HG03565 (cell line): ENCODE results near the gene TIMM13.
"Not testable (repeated sequence)": the region's sequence is repeated elsewhere in the genome, so short reads cannot be mapped to it uniquely, and the experiment has no call there.

ENCODE experiments used
- ATAC-seq: cut with Tn5 transposase; IDR thresholded peaks from one replicate; pipeline ENCODE4 v1.9.1; 2021; ENCODE audit warnings: mild to moderate bottlenecking, moderate library complexity; ENCODE audit not compliant: unreplicated experiment

Gene TIMM13

DNA sequence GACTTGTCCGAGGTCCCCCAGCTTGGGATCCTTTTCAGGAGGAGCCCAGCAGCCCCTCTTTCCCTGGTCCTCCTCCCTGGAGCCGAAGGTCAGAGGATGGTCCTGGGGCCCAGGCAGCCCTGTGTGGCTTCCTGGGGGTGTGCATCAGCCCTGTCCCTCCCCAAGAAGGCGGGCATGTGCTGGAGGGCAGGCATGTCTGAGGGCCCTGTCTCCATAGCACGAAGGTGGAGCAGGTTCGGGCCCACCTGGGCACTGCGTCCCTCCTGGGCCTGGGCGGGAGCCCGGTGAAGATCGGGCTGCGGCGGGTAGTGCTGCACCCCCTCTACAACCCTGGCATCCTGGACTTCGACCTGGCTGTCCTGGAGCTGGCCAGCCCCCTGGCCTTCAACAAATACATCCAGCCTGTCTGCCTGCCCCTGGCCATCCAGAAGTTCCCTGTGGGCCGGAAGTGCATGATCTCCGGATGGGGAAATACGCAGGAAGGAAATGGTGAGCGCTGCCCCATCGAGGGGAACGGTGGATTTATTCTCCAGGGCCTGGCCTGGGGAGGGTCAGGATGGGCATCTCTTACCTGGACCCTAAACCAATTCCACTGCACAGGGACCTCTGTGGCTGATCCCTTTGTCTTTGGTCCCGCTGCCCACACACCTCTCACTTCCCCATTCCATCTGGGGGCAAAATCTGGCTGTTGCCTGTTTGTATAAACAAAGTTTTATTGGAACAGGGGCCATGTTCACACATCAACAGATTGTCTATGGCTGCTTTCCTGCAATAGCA lies 10.9 kb downstream of the TIMM13 start:
- ATAC-seq: no peak

DNA sequence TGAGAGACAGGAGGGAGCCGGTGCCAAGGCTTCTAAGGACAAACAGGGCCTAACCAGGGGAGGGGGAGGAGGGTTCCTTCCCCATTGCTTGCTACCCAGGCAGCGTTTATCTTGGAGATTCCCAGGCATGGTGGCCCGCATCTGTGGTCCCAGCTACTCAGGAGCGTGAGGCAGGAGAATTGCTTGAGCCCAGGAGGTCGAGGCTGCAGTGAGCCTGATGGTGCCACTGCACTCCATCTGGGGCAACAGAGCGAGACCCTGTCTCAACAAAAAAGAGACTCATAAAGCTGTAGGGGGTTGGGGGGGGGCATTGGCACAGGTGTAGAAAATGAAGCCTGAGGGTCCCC lies 11.4 kb downstream of the TIMM13 start:
- no peak for ATAC-seq

DNA sequence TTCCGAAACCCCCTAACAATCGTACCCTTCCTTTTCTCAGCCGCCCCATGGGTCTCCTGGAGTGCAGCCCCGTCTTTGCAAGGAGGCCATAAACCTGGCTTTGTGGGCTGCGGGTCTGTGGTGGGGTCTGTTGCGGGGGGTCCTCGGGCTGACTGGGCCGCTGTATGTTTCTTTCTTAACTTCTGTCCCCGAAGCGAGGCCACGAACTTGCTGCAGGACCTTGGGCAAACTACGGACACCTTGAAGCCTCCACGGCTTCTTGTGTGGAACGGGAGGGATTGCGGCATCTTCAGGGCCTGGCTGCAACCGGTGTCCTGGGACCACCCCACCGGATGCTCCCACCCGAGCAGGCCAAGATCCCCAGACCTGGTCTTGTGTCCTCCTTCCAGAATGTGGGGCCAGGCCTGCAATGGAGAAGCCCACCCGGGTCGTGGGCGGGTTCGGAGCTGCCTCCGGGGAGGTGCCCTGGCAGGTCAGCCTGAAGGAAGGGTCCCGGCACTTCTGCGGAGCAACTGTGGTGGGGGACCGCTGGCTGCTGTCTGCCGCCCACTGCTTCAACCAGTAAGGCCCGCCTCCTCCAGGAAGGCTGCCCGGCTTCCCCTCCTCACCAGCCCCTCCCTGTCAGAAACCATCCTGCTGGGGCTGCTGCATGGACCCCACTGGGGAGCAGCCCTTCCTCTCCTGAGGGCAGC lies 12.0 kb downstream of the TIMM13 start:
- no peak for ATAC-seq

DNA sequence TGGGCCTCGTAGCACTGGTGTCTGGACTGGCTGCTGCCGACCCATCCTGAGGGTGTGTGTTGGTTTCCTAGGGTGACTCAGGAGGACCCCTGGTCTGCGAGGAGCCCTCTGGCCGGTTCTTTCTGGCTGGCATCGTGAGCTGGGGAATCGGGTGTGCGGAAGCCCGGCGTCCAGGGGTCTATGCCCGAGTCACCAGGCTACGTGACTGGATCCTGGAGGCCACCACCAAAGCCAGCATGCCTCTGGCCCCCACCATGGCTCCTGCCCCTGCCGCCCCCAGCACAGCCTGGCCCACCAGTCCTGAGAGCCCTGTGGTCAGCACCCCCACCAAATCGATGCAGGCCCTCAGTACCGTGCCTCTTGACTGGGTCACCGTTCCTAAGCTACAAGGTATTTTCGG lies 13.8 kb downstream of the TIMM13 start:
- ATAC-seq: no peak

DNA sequence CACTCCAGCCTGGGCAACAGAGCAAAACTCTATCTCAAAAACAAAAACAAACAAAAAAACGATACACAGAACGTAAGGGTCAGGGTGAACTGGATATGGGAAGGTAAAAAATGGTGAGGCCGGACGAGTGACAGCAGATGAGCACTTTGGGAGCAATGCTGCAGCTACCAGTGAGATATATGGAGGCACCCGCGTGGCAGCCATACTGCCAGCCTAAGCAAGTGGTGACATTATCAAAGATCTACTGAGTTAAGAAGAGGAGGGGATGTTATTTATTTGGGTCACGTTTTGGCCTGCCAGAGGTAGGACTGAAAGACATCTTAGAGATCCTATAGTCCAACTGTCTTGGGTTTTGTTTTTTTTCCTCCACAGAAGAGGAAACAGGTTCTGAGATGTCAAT lies 14.2 kb downstream of the TIMM13 start:
- ATAC-seq: no peak

DNA sequence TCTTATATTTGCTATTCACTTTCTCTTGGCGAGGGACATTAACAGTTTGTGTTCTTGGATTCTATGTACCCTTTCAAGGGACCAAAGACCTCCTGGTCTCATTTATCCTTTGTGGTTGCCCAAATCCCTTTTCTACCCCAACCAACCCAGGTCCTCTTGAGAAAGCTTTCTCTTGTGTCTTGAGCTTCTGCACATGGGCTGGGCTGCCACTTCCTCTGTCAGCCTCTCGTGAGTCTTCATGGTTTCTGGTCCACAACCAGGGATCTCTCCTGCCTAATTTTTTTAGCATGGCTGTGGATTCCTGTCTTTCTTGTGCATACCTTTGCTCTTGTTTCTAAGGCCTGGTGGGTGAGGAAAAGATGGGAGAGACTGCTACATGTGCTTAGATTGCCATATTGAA lies 14.9 kb downstream of the TIMM13 start:
- ATAC-seq: no peak

DNA sequence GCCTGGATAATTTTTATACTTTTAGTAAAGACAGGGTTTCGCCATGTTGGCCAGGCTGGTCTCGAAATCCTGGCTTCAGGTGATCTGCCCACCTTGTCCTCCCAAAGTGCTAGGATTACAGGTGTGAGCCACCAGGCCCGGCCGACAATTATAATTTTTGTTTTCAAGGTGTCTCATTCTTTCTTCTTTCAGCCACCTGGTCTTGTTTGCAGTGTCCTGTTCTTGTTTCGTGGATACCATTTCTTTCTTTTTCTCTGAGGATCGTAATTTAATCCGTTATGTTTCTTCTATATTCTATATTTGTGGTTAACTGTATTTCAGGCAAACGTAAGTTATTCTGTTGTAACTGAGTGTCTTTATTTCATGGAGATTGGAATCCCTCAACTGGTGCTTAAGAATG lies 15.7 kb downstream of the TIMM13 start:
- ATAC-seq: no peak

DNA sequence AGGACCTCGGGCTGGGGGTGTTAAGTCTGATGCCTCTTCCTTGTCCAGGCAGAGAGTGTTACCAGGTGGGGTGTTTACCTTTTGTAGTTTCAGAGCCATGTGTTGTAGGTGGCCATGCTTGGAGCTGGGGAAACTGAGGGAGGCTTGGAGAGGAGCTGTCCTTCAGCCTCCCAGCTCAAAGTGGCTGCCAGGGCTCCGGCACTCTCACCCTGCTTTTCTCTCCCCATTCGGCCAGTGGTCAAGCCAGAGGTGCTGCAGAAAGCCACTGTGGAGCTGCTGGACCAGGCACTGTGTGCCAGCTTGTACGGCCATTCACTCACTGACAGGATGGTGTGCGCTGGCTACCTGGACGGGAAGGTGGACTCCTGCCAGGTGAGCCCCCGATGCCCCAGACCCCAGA lies 17.4 kb downstream of the TIMM13 start:
- no peak for ATAC-seq

DNA sequence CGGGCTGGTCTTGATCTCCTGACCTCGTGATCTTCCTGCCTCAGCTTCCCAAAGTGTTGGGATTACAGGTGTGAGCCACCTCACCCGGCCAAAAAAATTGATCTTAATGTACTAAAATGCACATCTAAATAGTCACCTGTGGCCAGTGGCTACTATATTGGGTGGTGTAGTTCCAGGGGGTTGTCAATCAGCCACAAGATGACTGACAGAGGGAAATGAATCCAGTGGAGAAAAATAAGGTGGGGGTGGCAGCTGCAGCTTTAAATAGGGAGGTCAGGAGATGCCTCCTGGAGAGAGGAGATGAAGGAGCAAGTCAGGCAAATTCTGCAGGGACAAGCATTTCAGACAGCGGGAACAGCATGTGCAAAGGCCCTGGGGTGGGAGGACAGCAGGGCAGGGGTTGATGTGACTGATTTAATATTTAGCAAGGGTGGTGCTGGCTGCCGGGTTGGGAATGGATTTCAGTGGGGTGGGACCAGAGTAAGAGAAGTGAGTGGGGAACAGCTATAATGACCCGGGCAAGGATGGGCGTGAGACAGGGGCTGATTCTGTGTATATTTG lies 18.0 kb downstream of the TIMM13 start:
- ATAC-seq: no peak

DNA sequence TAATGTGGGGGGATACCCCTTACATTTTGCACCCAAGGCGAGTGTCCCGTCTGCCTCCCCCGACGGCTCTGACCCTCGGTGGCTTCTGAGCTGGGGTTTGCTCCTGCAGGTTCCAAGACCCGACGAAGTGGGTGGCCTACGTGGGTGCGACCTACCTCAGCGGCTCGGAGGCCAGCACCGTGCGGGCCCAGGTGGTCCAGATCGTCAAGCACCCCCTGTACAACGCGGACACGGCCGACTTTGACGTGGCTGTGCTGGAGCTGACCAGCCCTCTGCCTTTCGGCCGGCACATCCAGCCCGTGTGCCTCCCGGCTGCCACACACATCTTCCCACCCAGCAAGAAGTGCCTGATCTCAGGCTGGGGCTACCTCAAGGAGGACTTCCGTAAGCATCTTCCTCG lies 19.1 kb downstream of the TIMM13 start:
- ATAC-seq: no peak

DNA sequence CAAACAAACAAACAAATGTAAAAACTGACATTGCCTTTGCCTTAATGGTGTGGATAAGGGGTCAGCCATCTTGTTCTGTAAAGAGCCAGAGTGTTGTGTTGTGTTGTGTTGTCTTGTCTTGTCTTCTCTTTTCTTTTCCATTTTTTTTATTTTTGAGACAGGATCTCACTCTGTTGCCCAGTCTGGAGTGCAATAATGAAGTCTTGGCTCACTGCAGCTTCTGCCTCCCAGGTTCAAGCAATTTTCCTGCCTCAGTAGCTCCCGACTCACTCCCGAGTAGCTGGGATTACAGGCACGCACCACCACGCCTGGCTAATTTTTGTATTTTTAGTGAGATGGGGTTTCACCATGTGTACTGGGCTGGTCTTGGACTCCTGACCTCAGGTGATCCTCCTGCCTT lies 27.8 kb downstream of the TIMM13 start:
- no peak for ATAC-seq

DNA sequence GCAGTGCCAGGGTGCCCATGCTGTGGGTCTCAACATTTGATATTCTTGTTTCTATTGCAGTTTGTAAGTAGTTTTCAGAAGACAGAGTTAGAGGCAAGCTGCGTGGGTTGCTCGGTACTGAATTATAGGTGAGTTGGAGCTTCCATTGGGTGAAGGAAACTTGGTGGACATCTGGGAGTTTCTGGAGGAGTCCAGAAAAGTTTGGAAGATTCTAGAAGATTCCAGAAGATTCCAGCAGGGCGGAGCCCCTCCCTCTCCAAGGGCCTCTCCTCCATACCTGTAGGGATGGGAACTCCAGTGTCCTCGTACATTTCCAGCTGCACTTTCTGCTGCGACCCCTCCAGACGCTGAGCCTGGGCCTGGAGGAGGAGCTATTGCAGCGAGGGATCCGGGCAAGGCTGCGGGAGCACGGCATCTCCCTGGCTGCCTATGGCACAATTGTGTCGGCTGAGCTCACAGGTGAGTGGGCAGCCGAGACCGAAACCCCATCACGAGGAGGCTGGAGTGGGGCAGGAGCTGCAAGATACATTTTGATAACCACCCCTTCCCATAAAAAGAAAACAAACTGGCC lies 28.6 kb downstream of the TIMM13 start:
- no peak for ATAC-seq

DNA sequence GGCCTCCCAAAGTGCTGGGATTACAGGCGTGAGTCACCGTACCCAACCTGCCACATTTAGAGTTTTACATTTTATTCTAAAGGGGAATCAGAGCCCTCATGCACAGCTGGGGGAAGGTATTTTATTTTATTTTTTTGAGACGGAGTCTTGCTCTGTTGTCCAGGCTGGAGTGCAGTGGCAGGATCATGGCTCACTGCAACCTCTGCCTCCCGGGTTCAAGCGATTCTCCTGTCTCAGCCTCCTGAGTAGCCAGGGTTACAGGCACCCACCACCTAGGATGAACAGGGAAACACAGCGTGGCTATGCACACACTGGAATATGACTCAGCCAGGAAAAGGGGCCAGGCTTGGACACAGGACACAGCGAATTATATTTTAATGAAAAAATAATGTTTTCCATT lies 30.2 kb downstream of the TIMM13 start:
- ATAC-seq: not testable (repeated sequence)

DNA sequence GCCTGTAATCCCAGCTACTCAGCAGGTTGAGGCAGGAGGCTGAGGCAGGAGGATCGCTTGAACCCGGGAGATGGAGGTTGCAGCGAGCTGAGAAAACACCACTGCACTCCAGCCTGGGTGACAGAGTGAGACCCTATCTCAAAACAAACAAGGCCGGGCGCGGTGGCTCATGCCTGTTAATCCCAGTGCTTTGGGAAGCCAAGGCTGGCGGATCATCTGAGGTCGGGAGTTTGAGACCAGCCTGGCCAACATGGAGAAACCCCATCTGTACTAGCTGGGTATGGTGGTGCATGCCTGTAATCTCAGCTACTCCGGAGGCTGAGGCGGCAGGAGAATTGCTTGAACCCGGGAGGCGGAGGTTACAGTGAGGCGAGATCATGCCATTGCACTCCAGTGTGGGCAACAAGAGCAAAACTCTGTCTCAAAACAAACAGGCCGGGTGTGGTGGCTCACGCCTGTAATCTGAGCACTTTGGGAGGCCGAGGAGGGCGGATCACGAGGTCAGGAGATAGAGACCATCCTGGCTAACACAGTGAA lies 32.0 kb downstream of the TIMM13 start:
- not testable (repeated sequence) for ATAC-seq

DNA sequence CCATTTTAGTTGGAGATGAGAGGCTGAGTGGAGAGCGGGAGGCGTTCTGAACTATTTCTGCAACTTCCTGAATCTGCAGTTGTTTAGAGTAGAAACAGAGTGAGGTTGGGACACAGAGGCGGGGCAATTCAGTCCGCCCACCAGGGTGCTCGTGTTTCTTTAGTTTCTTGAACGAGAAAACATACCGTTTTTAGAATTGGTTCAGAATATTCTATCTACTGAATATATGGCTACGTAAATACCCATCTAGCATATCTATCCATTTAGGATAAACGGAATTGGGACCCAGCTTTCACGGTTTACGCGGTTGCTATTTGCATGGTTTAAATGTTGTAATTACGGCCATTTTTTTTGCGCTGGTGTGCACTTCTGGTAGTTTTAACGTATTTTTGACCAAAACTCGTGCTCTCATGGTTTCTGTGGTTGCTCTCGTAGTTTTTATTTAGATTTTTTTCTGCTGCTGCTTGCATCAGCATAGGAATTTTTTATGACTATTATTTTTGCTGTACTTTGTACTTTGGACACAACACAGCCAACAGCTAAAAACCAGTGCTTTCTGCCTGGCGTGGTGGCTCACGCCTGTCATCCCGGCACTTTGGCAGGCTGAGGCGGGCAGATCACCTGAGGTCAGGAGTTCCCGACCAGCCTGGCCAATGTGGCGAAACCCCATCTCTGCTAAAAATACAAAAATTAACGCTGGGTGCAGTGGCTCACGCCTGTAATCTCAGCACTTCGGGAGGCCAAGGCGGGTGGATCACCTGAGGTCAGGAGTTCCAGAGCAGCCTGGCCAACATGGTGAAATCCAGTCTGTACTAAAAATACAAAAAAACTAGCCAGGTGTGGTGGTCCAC lies 32.7 kb downstream of the TIMM13 start:
- peak; percentile 42 for ATAC-seq

DNA sequence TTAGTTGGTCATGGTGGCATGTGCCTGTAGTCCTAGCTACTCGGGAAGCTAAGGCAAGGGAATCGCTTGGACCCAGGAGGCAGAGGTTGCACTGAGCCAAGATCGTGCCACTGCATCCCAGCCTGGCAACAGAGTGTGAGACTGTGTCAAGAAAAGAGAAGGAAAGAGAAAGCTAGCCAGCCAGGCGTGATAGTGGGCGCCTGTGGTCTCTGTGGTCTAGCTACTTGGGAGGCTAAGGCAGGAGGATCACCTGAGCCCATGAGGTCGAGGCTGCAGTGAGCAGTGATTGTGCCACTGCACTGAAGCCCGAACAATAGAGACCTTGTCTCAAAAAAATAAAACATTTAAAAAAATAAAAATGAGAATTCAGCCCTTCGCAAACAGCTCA lies 33.3 kb downstream of the TIMM13 start:
- no peak for ATAC-seq

DNA sequence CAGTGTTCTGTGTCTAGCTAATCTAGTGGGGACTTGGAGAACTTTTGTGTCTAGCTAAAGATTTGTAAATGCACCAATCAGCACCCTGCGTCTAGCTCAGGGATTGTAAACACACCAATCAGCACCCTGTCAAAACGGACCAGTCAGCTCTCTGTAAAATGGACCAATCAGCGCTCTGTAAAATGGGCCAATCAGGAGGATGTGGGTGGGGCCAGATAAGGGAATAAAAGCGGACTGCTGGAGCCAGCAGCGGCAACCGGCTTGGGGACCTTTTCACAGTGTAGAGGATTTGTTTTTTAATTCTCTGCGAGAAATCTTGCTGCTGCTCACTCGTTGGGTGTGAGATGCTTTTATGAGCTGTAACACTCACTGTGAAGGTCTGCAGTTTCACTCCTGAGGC lies 34.5 kb downstream of the TIMM13 start:
- not testable (repeated sequence) for ATAC-seq

DNA sequence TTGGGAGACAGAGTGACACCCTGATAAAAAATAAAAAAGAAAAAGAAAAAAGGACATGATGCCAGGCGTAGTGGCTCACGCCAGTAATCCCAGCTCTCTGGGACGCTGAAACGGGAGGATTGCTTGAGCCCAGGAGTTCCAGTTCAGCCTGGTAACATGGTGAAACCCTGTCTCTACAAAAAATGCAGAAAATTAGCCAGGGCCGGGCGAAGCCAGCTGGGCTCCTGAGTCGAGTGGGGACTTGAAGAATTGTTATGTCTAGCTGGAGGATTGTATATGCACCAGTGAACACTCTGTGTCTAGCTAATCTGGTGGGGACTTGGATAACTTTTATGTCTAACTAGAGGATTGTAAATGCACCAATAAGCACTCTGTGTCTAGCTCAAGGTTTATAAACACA lies 35.0 kb downstream of the TIMM13 start:
- ATAC-seq: no peak

DNA sequence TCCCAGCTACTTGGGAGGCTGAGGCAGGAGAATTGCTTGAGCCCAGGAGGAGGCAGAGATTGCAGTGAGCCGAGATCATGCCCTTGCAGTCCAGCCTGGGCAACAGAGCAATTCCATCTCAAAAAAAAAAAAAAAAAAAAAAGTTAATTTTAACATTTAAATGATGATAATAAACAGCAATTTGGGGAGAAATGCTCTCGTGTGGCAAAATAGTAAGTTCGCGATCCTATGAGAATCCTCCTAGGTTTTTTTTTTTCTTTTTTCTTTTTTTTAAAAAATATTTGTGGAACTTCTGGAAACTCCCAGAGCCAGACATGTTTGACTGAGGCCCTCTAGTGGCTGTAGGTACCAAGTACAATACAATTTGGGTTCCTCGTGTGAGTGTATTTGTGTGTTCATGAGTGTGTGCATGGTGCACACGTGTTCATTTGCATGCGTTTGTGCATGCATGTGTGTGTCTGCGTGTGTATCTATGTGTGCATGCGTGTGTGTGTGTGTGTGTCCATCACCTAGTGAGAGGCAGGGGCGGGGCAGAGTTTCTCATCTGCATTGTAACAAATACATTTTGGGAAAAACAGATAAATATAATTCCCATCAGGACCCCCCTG lies 36.2 kb downstream of the TIMM13 start:
- ATAC-seq: peak; percentile 47

DNA sequence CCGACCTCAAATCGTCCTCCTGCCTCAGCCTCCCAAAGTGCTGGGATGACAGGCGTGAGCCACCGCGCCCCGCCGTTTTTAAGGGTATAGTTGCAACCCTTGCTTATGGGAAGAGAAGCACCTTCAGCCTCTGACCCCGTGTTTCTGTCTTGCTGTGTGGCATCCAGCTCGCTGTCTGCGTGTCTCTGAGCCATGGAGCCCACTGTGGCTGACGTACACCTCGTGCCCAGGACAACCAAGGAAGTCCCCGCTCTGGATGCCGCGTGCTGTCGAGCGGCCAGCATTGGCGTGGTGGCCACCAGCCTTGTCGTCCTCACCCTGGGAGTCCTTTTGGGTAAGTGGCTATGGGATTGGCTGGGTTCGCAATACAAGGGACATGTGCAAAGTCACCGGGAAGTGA lies 37.8 kb downstream of the TIMM13 start:
- ATAC-seq: no peak
